ENCODE measurements around the gene NGEF.

Gene NGEF

GRCh38 chr2:233015019-233015645 lies 2.1 kb upstream of the NGEF start:
- no peak for DNase-seq (ENCODE audit: low read depth in 1 of 2, low spot score in 1 of 2)
- Histone ChIP-seq H3K27me3 (ENCODE audit: insufficient read depth, poor library complexity, severe bottlenecking) (no peaks in the 10 kb centered on the region), H3K27ac (replicated peaks) (no peak overlapping the region), H3K4me3 (replicated peaks; ENCODE audit: insufficient read depth, low read length) (no peak overlapping the region)
- no peak for TF ChIP-seq CTCF (IDR thresholded peaks at IDR 0.05; ENCODE audit: insufficient read depth, low read length)
- TF ChIP-seq GABPA (IDR thresholded peaks at IDR 0.05; ENCODE audit: low read depth), result no peak
- TF ChIP-seq SPI1 (IDR thresholded peaks at IDR 0.05; ENCODE audit: borderline replicate concordance, low read depth), result no peak
- TF ChIP-seq POLR2AphosphoS5 (IDR thresholded peaks at IDR 0.05; ENCODE audit: low read depth), result no peak
- no peak for TF ChIP-seq REST (IDR thresholded peaks at IDR 0.05; ENCODE audit: insufficient replicate concordance, low read depth)

GRCh38 chr2:233013650-233014049 lies 594 bp upstream of the NGEF start:
- no peak for DNase-seq (ENCODE audit: low read depth in 1 of 2, low spot score in 1 of 2)
- TF ChIP-seq GABPA (IDR thresholded peaks at IDR 0.05; ENCODE audit: low read depth) (no peak), SPI1 (IDR thresholded peaks at IDR 0.05; ENCODE audit: borderline replicate concordance, low read depth) (no peak), POLR2AphosphoS5 (IDR thresholded peaks at IDR 0.05; ENCODE audit: low read depth) (no peak), CTCF (IDR thresholded peaks at IDR 0.05; ENCODE audit: insufficient read depth, low read length) (no peak), REST (IDR thresholded peaks at IDR 0.05; ENCODE audit: insufficient replicate concordance, low read depth) (no peak)
- Histone ChIP-seq H3K4me3 (replicated peaks; ENCODE audit: insufficient read depth, low read length) (no peak overlapping the region), H3K27ac (replicated peaks) (no peak overlapping the region), H3K27me3 (ENCODE audit: insufficient read depth, poor library complexity, severe bottlenecking) (no peaks in the 10 kb centered on the region)

- Histone ChIP-seq H3K4me3 (replicated peaks; ENCODE audit: insufficient read depth, low read length) (no peak overlapping the region), H3K27me3 (ENCODE audit: insufficient read depth, poor library complexity, severe bottlenecking) (no peaks in the 10 kb centered on the region), H3K27ac (replicated peaks) (no peak overlapping the region)
- peak in 1 of 2 experiments; percentile 3 for DNase-seq (ENCODE audit: low read depth in 1 of 2, low spot score in 1 of 2)
- TF ChIP-seq GABPA (IDR thresholded peaks at IDR 0.05; ENCODE audit: low read depth) (no peak), SPI1 (IDR thresholded peaks at IDR 0.05; ENCODE audit: borderline replicate concordance, low read depth) (no peak; the same call in 1 of the 2 replicates), CTCF (IDR thresholded peaks at IDR 0.05; ENCODE audit: insufficient read depth, low read length) (no peak), POLR2AphosphoS5 (IDR thresholded peaks at IDR 0.05; ENCODE audit: low read depth) (no peak), REST (IDR thresholded peaks at IDR 0.05; ENCODE audit: insufficient replicate concordance, low read depth) (no peak)
Measured at GRCh38 chr2:233012301-233012971, 620 bp downstream of the NGEF start.
